Smooth muscle cell of the coronary artery (primary cell): ENCODE results near the gene MCTP1. TPM values are rescaled to one million over a fixed set of nuclear protein-coding genes. Genes with fewer than 3 reads are reported as not detected.

Source experiments
- total RNA-seq: library from RNA; depleted of rRNA; stranded (reverse); fragments of >200 nt; gene quantifications from 2 replicates; pipeline ENCODE4 v1.2.3, GENCODE V29; 2014; ENCODE audit warnings: low replicate concordance

Gene MCTP1
- 0.23 and 6.4 TPM in 2 replicates for total RNA-seq

GRCh38 chr5:95284572-95285408 is at the start of gene MCTP1:
MCTP1 (minus strand) TSS chr5:95285094.

Other genes with a start within 250 kb of the MCTP1 start
- not detected in 2 replicates for gene FAM81B, start 106.3 kb upstream of the MCTP1 start, total RNA-seq